Spleen (tissue), 11 donors: Measurements from ENCODE around the gene GRM1. TPM values are rescaled to one million over a fixed set of nuclear protein-coding genes. Genes with fewer than 3 reads are reported as not detected.
A peak's percentile ranks its signal among the peaks of the same experiment; 100 is the strongest.

Experiments used
- DNase-seq: peaks from one replicate; pipeline ENCODE4 v3.0.0-alpha.2; 2020
- H3K27ac ChIP-seq, 8 donors: fragments of 200-600 bp; sonication (generic) in 7 of 8; 1 replicate in 4 of 8; 2 replicates in 4 of 8; pipeline versions ENCODE4 v1.5.0 to v1.8.0; 2016 to 2021; ENCODE audit warnings: inconsistent platforms in 4 of 8, mild to moderate bottlenecking in 4 of 8, moderate library complexity in 1 of 8
- H3K27me3 ChIP-seq, 7 donors: fragments of 200-600 bp; sonication (generic) in 6 of 7; replicated peaks in 1 of 7; 1 replicate in 4 of 7; 2 replicates in 3 of 7; pipeline versions ENCODE4 v1.5.0 to v1.8.0; 2016 to 2021; ENCODE audit warnings: inconsistent platforms in 3 of 7, mild to moderate bottlenecking in 1 of 7
- H3K36me3 ChIP-seq, 6 donors: fragments of 200-600 bp; sonication (generic) in 5 of 6; 1 replicate in 4 of 6; 2 replicates in 2 of 6; pipeline versions ENCODE4 v1.5.0 to v1.8.0; 2016 to 2021; ENCODE audit warnings: inconsistent platforms in 2 of 6
- H3K4me1 ChIP-seq, 6 donors: fragments of 200-600 bp; sonication (generic) in 5 of 6; 1 replicate in 3 of 6; 2 replicates in 3 of 6; pipeline versions ENCODE4 v1.5.0 to v1.8.0; 2016 to 2021; ENCODE audit warnings: inconsistent platforms in 3 of 6
- H3K4me3 ChIP-seq, 8 donors: fragments of 200-600 bp; sonication (generic) in 7 of 8; 1 replicate in 4 of 8; 2 replicates in 4 of 8; pipeline versions ENCODE4 v1.5.0 to v1.8.0; 2016 to 2021; ENCODE audit warnings: inconsistent platforms in 4 of 8, mild to moderate bottlenecking in 4 of 8, moderate library complexity in 2 of 8
- H3K9me3 ChIP-seq, 8 donors: fragments of 200-600 bp; sonication (generic) in 7 of 8; 1 replicate in 4 of 8; 2 replicates in 4 of 8; pipeline versions ENCODE4 v1.5.0 to v1.8.0; 2016 to 2021; ENCODE audit warnings: inconsistent platforms in 4 of 8
- POLR2A ChIP-seq, 3 donors: fragments of 450-650 bp; IDR thresholded peaks; one replicate each; pipeline ENCODE4 v1.5.1; 2017; ENCODE audit warnings: antibody characterized with exemption in 3 of 3, mild to moderate bottlenecking in 1 of 3
- POLR2AphosphoS5 ChIP-seq, 3 donors: sonication (generic); formaldehyde crosslinking; IDR thresholded peaks; one replicate each; pipeline ENCODE4 v1.5.1; 2017; ENCODE audit warnings: antibody characterized with exemption in 3 of 3
- WGBS, 5 donors: extraction: QIAGEN DNeasy Blood & Tissue Kit in 3 of 5; methylation state at CpG; one replicate each; pipeline versions ENCODE4 v1.1.5 to v1.1.7; 2013 to 2018; 5-methylcytosine and 5-hydroxymethylcytosine counted together
- intact Hi-C: fragments of 100-400 bp; cut with DNase I; formaldehyde crosslinking; loops from one replicate; pipeline ENCODE4 v1.15.0; 2023; ENCODE audit warnings: low total_unique reads
- polyA plus RNA-seq, 3 donors: library from polyadenylated mRNA; stranded (reverse); fragments of 200-250 nt; gene quantifications; one replicate each; pipeline ENCODE4 v1.2.1, GENCODE V29; 2013
- total RNA-seq, 7 donors: library from RNA; depleted of rRNA in 3 of 7; stranded (reverse); fragments of >200 nt in 3 of 7; fragmentation: NEBNext Ultra II Directional in 4 of 7; extraction: Animal tissue kit (Norgen Biotek cat#: 25700) in 4 of 7; gene quantifications; one replicate each; pipeline versions ENCODE4 v1.1.0 to v1.2.1, GENCODE V29; 2016 to 2021
- TF ChIP-seq, protein P1 (sequence below), 11 experiments: fragments of 200-600 bp in 7 of 11; fragments of 450-650 bp in 4 of 11; sonication (generic) in 4 of 11; IDR thresholded peaks in 8 of 11; conservative IDR thresholded peaks in 3 of 11; 1 replicate in 7 of 11; 2 replicates in 4 of 11; pipeline versions ENCODE4 v1.4.0 to v1.8.0; 2016 to 2021; ENCODE audit warnings: antibody characterized with exemption in 11 of 11, inconsistent platforms in 4 of 11, mild to moderate bottlenecking in 1 of 11
- donor health status: healthy with polysubstance abuse.
- donor health status: DM: no; HTN: no; CAD: no; lungs with moderate emphysema.
- donor health status: DM: no; HTN: no; CAD: no.
- donor health status: Bipolar disorder and iron deficiency.
- donor health status: healthy.
- donor health status: DM: no; HTN: no; CAD: no.
- donor health status: DM: yes; HTN: yes; CAD: no.

The GRM1 gene
- total and polyA plus RNA-seq, 10 donors: under 0.01 to 0.19 (median 0.09) TPM; not detected in 3

DNA sequence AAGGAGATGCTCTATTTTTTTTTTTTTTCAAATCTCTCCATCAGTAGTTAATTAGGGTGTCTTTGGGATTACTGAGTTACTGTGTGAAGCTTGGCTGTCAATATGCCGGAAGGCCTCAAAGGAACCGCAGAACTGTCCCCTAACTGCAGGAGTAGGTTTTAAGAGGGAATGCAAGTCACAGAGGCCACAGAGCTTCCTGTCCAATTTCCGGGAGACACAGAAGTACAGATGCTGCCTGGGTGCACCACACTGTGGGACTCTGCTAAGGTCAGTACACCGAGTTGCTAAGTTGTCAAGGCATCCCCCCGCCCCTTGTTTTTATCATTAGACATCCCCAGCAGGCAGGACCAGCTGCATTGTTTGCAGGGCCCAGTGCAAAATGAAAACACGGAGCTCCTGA lies 394.6 kb downstream of the GRM1 start:
- Histone ChIP-seq H3K9me3 (no peaks in the 10 kb centered on the region), H3K36me3 (no peaks in the 10 kb centered on the region), H3K27ac (no peak overlapping the region), H3K27me3 (no peaks in the 10 kb centered on the region), H3K4me1 (no peaks in the 10 kb centered on the region), H3K4me3 (no peak overlapping the region)
- TF ChIP-seq POLR2AphosphoS5 (IDR thresholded peaks at IDR 0.05) (no peak), POLR2A (IDR thresholded peaks at IDR 0.05) (no peak)
- TF ChIP-seq, protein P1, sequence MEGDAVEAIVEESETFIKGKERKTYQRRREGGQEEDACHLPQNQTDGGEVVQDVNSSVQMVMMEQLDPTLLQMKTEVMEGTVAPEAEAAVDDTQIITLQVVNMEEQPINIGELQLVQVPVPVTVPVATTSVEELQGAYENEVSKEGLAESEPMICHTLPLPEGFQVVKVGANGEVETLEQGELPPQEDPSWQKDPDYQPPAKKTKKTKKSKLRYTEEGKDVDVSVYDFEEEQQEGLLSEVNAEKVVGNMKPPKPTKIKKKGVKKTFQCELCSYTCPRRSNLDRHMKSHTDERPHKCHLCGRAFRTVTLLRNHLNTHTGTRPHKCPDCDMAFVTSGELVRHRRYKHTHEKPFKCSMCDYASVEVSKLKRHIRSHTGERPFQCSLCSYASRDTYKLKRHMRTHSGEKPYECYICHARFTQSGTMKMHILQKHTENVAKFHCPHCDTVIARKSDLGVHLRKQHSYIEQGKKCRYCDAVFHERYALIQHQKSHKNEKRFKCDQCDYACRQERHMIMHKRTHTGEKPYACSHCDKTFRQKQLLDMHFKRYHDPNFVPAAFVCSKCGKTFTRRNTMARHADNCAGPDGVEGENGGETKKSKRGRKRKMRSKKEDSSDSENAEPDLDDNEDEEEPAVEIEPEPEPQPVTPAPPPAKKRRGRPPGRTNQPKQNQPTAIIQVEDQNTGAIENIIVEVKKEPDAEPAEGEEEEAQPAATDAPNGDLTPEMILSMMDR (IDR thresholded peaks at IDR 0.05 in 8 of 11, conservative IDR thresholded peaks at IDR 0.05 in 3 of 11): no peak
- DNase-seq: no peak
- intact Hi-C loops: no loop called here
- 47 to 67% (median 59%) methylated on average over 6 of the region's 6 CpGs for WGBS, 5 donors

DNA sequence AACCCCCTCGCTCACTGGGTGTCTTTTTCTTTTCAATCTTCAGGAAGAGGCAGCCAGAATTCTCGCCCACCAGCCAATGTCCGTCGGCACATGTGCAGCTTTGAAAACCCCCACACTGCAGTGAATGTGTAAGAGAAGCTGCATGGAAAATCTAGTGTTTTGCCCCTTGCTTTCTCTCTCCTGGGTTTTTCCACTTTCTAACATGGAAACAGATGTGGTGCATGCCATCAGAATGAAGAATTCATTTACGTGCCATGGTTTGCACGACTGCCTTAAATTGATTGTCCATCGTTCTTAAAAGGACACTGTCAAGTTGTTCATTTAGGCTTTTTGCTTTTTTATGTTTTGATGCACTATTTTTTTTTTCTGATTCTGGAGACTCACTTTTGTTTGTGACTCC lies 397.7 kb downstream of the GRM1 start:
- Histone ChIP-seq H3K9me3 (no peaks in the 10 kb centered on the region), H3K36me3 (no peaks in the 10 kb centered on the region), H3K4me1 (no peaks in the 10 kb centered on the region), H3K4me3 (no peak overlapping the region), H3K27ac (no peak overlapping the region), H3K27me3 (no peaks in the 10 kb centered on the region)
- TF ChIP-seq POLR2AphosphoS5 (IDR thresholded peaks at IDR 0.05) (no peak), POLR2A (IDR thresholded peaks at IDR 0.05) (no peak)
- TF ChIP-seq, protein P1 (IDR thresholded peaks at IDR 0.05 in 8 of 11, conservative IDR thresholded peaks at IDR 0.05 in 3 of 11): no peak
- 75 to 94% (median 87%) methylated on average over 7 of the region's 7 CpGs for WGBS, 5 donors
- intact Hi-C loops: no loop called here
- DNase-seq: no peak

DNA sequence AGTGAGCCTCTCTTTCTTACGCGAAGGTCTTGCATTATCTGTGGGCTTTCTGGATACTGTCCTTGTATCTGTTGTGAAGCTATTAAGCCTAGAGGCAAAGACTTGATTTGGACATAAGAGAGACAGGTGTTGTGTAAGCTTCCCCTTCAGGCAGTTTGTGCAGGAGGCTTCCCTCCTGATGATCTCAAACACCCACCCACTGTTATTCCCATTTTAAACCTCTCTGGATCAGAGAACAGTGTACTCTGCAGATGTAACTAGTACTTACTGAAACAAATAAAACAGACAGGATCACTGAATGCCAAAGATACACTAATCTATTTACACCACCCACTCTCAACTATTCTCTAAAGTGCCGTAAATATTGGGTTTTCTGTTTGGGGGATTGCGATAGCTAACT lies 401.0 kb downstream of the GRM1 start:
- Histone ChIP-seq H3K4me3 (no peak overlapping the region), H3K27ac (no peak overlapping the region), H3K4me1 (peaks cover 0 to 9% (median 0%) of the 10 kb centered on the region in 6 donors), H3K36me3 (no peaks in the 10 kb centered on the region), H3K9me3 (no peaks in the 10 kb centered on the region), H3K27me3 (peaks cover 0 to 11% (median 0%) of the 10 kb centered on the region in 7 donors)
- intact Hi-C loops: no loop called here
- DNase-seq: no peak
- no peak for TF ChIP-seq POLR2AphosphoS5 (IDR thresholded peaks at IDR 0.05)
- no peak for TF ChIP-seq POLR2A (IDR thresholded peaks at IDR 0.05)
- TF ChIP-seq, protein P1 (IDR thresholded peaks at IDR 0.05 in 8 of 11, conservative IDR thresholded peaks at IDR 0.05 in 3 of 11): no peak
- 94 to 98% (median 96%) methylated on average over 4 of the region's 4 CpGs for WGBS, 5 donors

DNA sequence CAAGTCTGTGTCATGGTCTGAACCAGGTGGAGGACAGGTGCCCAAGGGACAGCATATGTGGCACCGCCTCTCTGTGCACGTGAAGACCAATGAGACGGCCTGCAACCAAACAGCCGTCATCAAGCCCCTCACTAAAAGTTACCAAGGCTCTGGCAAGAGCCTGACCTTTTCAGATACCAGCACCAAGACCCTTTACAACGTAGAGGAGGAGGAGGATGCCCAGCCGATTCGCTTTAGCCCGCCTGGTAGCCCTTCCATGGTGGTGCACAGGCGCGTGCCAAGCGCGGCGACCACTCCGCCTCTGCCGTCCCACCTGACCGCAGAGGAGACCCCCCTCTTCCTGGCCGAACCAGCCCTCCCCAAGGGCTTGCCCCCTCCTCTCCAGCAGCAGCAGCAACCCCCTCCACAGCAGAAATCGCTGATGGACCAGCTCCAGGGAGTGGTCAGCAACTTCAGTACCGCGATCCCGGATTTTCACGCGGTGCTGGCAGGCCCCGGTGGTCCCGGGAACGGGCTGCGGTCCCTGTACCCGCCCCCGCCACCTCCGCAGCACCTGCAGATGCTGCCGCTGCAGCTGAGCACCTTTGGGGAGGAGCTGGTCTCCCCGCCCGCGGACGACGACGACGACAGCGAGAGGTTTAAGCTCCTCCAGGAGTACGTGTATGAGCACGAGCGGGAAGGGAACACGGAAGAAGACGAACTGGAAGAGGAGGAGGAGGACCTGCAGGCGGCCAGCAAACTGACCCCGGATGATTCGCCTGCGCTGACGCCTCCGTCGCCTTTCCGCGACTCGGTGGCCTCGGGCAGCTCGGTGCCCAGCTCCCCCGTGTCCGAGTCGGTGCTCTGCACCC lies 405.2 kb downstream of the GRM1 start:
- WGBS, 5 donors: 14 to 19% (median 18%) methylated on average over 36 to 59 of the region's 59 CpGs
- intact Hi-C loops: no loop called here
- H3K27ac ChIP-seq: no peak overlapping the region
- H3K4me1 ChIP-seq: peaks cover 0 to 9% (median 0%) of the 10 kb centered on the region in 6 donors
- no peaks in the 10 kb centered on the region for H3K9me3 ChIP-seq
- peak overlapping the region in 7 of 8 donors; percentile 7 to 64 (median 28) for H3K4me3 ChIP-seq
- no peaks in the 10 kb centered on the region for H3K36me3 ChIP-seq
- DNase-seq: peak; percentile 77
- TF ChIP-seq POLR2AphosphoS5 (IDR thresholded peaks at IDR 0.05) (no peak), POLR2A (IDR thresholded peaks at IDR 0.05) (no peak)
- TF ChIP-seq, protein P1 (IDR thresholded peaks at IDR 0.05 in 8 of 11, conservative IDR thresholded peaks at IDR 0.05 in 3 of 11): no peak
- H3K27me3 ChIP-seq: peaks cover 0 to 18% (median 0%) of the 10 kb centered on the region in 7 donors
